Mammary epithelial cell (primary cell): ENCODE measurements around the gene ZNRF1.

Source experiments
- CTCF ChIP-seq, 2 donors: IDR thresholded peaks in 1 of 2; conservative IDR thresholded peaks in 1 of 2; 2 replicates each; pipeline ENCODE4 v1.5.1; 2011 to 2012; ENCODE audit warnings: inconsistent platforms in 2 of 2, low read length in 2 of 2, mild to moderate bottlenecking in 2 of 2, control low read depth in 1 of 2, low read depth in 1 of 2; ENCODE audit not compliant: insufficient read depth in 1 of 2; ENCODE audit errors: extremely low read depth in 1 of 2
- EZH2 ChIP-seq: IDR thresholded peaks from 2 replicates; pipeline ENCODE4 v1.6.1; 2012; ENCODE audit warnings: low read length, inconsistent platforms, borderline replicate concordance

GRCh38 chr16:74999219-74999608 lies 390 bp downstream of the ZNRF1 start:
- TF ChIP-seq CTCF (conservative IDR thresholded peaks at IDR 0.05 in 1 of 2, IDR thresholded peaks at IDR 0.05 in 1 of 2; ENCODE audit: extremely low read depth in 1 of 2, insufficient read depth in 1 of 2, low read depth in 1 of 2, low read length in 2 of 2) (no peak), EZH2 (no peak)
